SK-N-MC (cell line): ENCODE results near the gene ATP6V1G1.

Source experiments
- EZH2 ChIP-seq: fragments of 200-600 bp; sonication (generic); IDR thresholded peaks from one replicate; pipeline ENCODE4 v1.6.1; 2017; ENCODE audit warnings: antibody characterized with exemption
- POLR2AphosphoS5 ChIP-seq: IDR thresholded peaks from 2 replicates; pipeline ENCODE4 v1.6.1; 2012; ENCODE audit warnings: mild to moderate bottlenecking, low read depth, low read length, borderline replicate concordance

- TF ChIP-seq POLR2AphosphoS5 (no peak), EZH2 (no peak)
Observed at GRCh38 chr9:114571391-114571790, 16.2 kb upstream of the ATP6V1G1 start.
